Measurements from ENCODE around the gene CHPF. TPM values are rescaled to one million over a fixed set of nuclear protein-coding genes. Genes with fewer than 3 reads are reported as not detected.

CHPF gene
- total and polyA plus RNA-seq, 2 donors (not counting 3 experiments of a cell fraction or from before 2014, with no cell fraction given) = 0.24 to 0.32 TPM

- Histone ChIP-seq H3K9me3 (replicated peaks; ENCODE audit: control insufficient read depth, insufficient read depth, low read length) (no peaks in the 10 kb centered on the region), H3K9me1 (replicated peaks; ENCODE audit: control insufficient read depth, extremely low read depth, insufficient read depth, low read length) (no peaks in the 10 kb centered on the region), H3K36me3 (ENCODE audit: control insufficient read depth in 2 of 2, extremely low read depth in 1 of 2, insufficient read depth in 2 of 2, low read length in 2 of 2) (peaks cover 0 to 28% of the 10 kb centered on the region in 2 experiments), H4K20me1 (replicated peaks; ENCODE audit: control insufficient read depth, extremely low read depth, insufficient read depth, low read length) (no peaks in the 10 kb centered on the region), H3K79me2 (ENCODE audit: control insufficient read depth, insufficient read depth, low read length) (no peaks in the 10 kb centered on the region), H3K4me1 (ENCODE audit: control insufficient read depth, extremely low read depth, insufficient read depth, low read length) (peaks cover 8% of the 10 kb centered on the region), H2AFZ (ENCODE audit: low read depth, low read length) (no peak overlapping the region), H3K4me3 (replicated peaks in 1 of 3; ENCODE audit: insufficient read depth in 1 of 3, low read depth in 1 of 3, low read length in 3 of 3) (no peak overlapping the region), H3K4me2 (ENCODE audit: insufficient read depth, low read length) (no peak overlapping the region), H3K9ac (replicated peaks; ENCODE audit: extremely low read depth, insufficient read depth, low read length) (no peak overlapping the region), H3K27ac (ENCODE audit: insufficient read depth, low read depth, low read length) (no peak overlapping the region), H3K27me3 (ENCODE audit: control insufficient read depth in 2 of 2, insufficient read depth in 2 of 2, low read length in 2 of 2) (peaks cover 0 to 1% of the 10 kb centered on the region in 2 experiments)
- ChIA-PET POLR2A (no interaction called here), CTCF (no interaction called here)
- DNase-seq (ENCODE audit: low read depth, low spot score) (no peak), FAIRE-seq (no peak)
- BruUV-seq (replicated peaks) = no TSS peak
- TF ChIP-seq JUN (IDR thresholded peaks at IDR 0.05; ENCODE audit: borderline replicate concordance, insufficient read depth, insufficient read length, low read depth) = no peak
- TF ChIP-seq GATA2 (IDR thresholded peaks at IDR 0.05; ENCODE audit: insufficient read depth, insufficient read length, low read depth, low read length) = no peak
- TF ChIP-seq FOS (IDR thresholded peaks at IDR 0.05; ENCODE audit: borderline replicate concordance, insufficient read depth, low read length) = no peak
- intact Hi-C loops (cut with micrococcal nuclease) (no loop called here), dilution Hi-C loops (cut with MboI; ENCODE audit: extremely low pct_ligation_motif_present, low sequenced_read_pairs) (no loop called here)
These were observed 41.0 kb downstream of the CHPF start for GRCh38 chr2:219502618-219503017.

GRCh38 chr2:219501849-219502248 lies 41.8 kb downstream of the CHPF start:
- no peak overlapping the region for H3K4me2 ChIP-seq (ENCODE audit: insufficient read depth, low read length)
- no peaks in the 10 kb centered on the region for H4K20me1 ChIP-seq (replicated peaks; ENCODE audit: control insufficient read depth, extremely low read depth, insufficient read depth, low read length)
- H3K9ac ChIP-seq (replicated peaks; ENCODE audit: extremely low read depth, insufficient read depth, low read length) = no peak overlapping the region
- H3K36me3 ChIP-seq (ENCODE audit: control insufficient read depth in 2 of 2, extremely low read depth in 1 of 2, insufficient read depth in 2 of 2, low read length in 2 of 2) = peaks cover 0 to 28% of the 10 kb centered on the region in 2 experiments
- H3K27me3 ChIP-seq (ENCODE audit: control insufficient read depth in 2 of 2, insufficient read depth in 2 of 2, low read length in 2 of 2) = peaks cover 7 to 9% of the 10 kb centered on the region in 2 experiments
- H3K79me2 ChIP-seq (ENCODE audit: control insufficient read depth, insufficient read depth, low read length) = no peaks in the 10 kb centered on the region
- H3K4me3 ChIP-seq (replicated peaks in 1 of 3; ENCODE audit: insufficient read depth in 1 of 3, low read depth in 1 of 3, low read length in 3 of 3) = no peak overlapping the region
- CTCF ChIA-PET = no interaction called here
- TF ChIP-seq MAX (IDR thresholded peaks at IDR 0.05; ENCODE audit: insufficient read depth, insufficient read length) (no peak), EZH2 (IDR thresholded peaks at IDR 0.05; ENCODE audit: borderline replicate concordance, low read depth, low read length, severe bottlenecking) (no peak), POLR2A (IDR thresholded peaks at IDR 0.05; ENCODE audit: low read depth, low read length) (no peak), POLR2AphosphoS5 (IDR thresholded peaks at IDR 0.05; ENCODE audit: insufficient read depth, low read depth, low read length) (no peak), GATA2 (IDR thresholded peaks at IDR 0.05; ENCODE audit: insufficient read depth, insufficient read length, low read depth, low read length) (no peak), CTCF (IDR thresholded peaks at IDR 0.05; ENCODE audit: extremely low read depth in 1 of 2, insufficient read depth in 1 of 2, low read depth in 1 of 2, low read length in 2 of 2) (no peak), JUN (IDR thresholded peaks at IDR 0.05; ENCODE audit: borderline replicate concordance, insufficient read depth, insufficient read length, low read depth) (no peak), MYC (IDR thresholded peaks at IDR 0.05; ENCODE audit: low read depth, low read length) (no peak), FOS (IDR thresholded peaks at IDR 0.05; ENCODE audit: borderline replicate concordance, insufficient read depth, low read length) (no peak)
- intact Hi-C loops (cut with micrococcal nuclease) (no loop called here), dilution Hi-C loops (cut with MboI; ENCODE audit: extremely low pct_ligation_motif_present, low sequenced_read_pairs) (no loop called here)
- H2AFZ ChIP-seq (ENCODE audit: low read depth, low read length) = no peak overlapping the region
- H3K9me3 ChIP-seq (replicated peaks; ENCODE audit: control insufficient read depth, insufficient read depth, low read length) = no peaks in the 10 kb centered on the region
- H3K4me1 ChIP-seq (ENCODE audit: control insufficient read depth, extremely low read depth, insufficient read depth, low read length) = peaks cover 12% of the 10 kb centered on the region
- no peaks in the 10 kb centered on the region for H3K9me1 ChIP-seq (replicated peaks; ENCODE audit: control insufficient read depth, extremely low read depth, insufficient read depth, low read length)
- FAIRE-seq = no peak
- POLR2A ChIA-PET = no interaction called here
- H3K27ac ChIP-seq (ENCODE audit: insufficient read depth, low read depth, low read length) = no peak overlapping the region
- no peak for DNase-seq (ENCODE audit: low read depth, low spot score)
- BruUV-seq (replicated peaks) = no TSS peak
